ENCODE data around the gene SCN2B.

DNA sequence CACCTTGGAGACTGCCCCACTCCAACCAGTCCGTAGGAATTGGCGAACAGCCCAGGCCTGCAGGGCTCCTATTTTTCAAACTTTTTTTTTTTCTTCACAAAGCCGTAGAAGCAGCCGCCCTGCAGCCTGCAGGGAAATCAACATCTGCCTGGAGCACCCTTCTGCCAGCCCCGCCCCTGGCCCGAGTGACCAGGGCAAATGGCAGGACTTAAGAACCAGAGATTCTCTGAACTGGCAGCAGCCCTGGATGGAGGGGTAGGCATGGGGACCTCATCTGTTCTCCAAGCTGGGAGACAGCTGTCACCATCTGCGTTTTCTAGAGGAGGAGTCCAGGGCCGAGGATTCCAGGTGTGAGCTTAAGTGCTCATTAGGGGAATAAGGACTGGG is 5.6 kb downstream of the SCN2B start:
- no peak for TF ChIP-seq TAF1 (IDR thresholded peaks at IDR 0.05; ENCODE audit: low read depth, low read length)
- TF ChIP-seq POLR2AphosphoS5 (IDR thresholded peaks at IDR 0.05; ENCODE audit: low read depth, low read length), result no peak
- TF ChIP-seq SPI1 (IDR thresholded peaks at IDR 0.05; ENCODE audit: low read depth, low read length), result no peak
